MM.1S (cell line): ENCODE results near the gene SETBP1.

Experiments
- CTCF ChIP-seq: fragments of 300-600 bp; sonication (generic); IDR thresholded peaks from 2 replicates; pipeline ENCODE4 v1.5.1; 2016; ENCODE audit warnings: antibody characterized with exemption, low read length, mixed read lengths
- EZH2 ChIP-seq: fragments of 300-600 bp; sonication (generic); optimal IDR thresholded peaks from 2 replicates; pipeline ENCODE3; 2017; ENCODE audit warnings: low read depth, mild to moderate bottlenecking, antibody characterized with exemption, low read length, mixed read lengths
- EZH2phosphoT487 ChIP-seq: fragments of 300-600 bp; sonication (generic); IDR thresholded peaks from 2 replicates; pipeline ENCODE4 v1.6.1; 2018; ENCODE audit warnings: antibody characterized with exemption, low read length

GRCh38 chr18:45060102-45060501 is 379.4 kb downstream of the SETBP1 start:
- no peak for TF ChIP-seq CTCF
- no peak for TF ChIP-seq EZH2
- TF ChIP-seq EZH2phosphoT487: no peak
